HCT116 (cell line): ENCODE results near the gene TPRG1L.

Experiments
- CEBPB ChIP-seq: IDR thresholded peaks from 2 replicates; pipeline ENCODE4 v1.6.1; 2012; ENCODE audit warnings: low read depth
- CTCF ChIP-seq, 3 experiments: fragments of 200-600 bp in 1 of 3; sonication (generic) in 1 of 3; IDR thresholded peaks in 2 of 3; conservative IDR thresholded peaks in 1 of 3; 2 replicates each; pipeline ENCODE4 v1.5.1; 2012 to 2017; ENCODE audit warnings: low read depth in 2 of 3, low read length in 2 of 3, antibody characterized with exemption in 1 of 3, borderline replicate concordance in 1 of 3, control low read depth in 1 of 3, mild to moderate bottlenecking in 1 of 3, mixed read lengths in 1 of 3, mixed run types in 1 of 3, moderate library complexity in 1 of 3; ENCODE audit not compliant: insufficient read depth in 1 of 3
- EGR1 ChIP-seq: IDR thresholded peaks from 2 replicates; pipeline ENCODE4 v1.6.1; 2012; ENCODE audit warnings: low read depth
- ELF1 ChIP-seq: IDR thresholded peaks from 2 replicates; pipeline ENCODE4 v1.6.1; 2012; ENCODE audit warnings: low read depth, borderline replicate concordance
- EZH2 ChIP-seq: fragments of 200-600 bp; sonication (generic); IDR thresholded peaks from 2 replicates; pipeline ENCODE4 v1.6.1; 2017; ENCODE audit warnings: antibody characterized with exemption, mixed run types
- MAX ChIP-seq: IDR thresholded peaks from 2 replicates; pipeline ENCODE4 v1.6.1; 2012
- POLR2A ChIP-seq: IDR thresholded peaks from 2 replicates; pipeline ENCODE4 v1.7.0; 2011; ENCODE audit warnings: borderline replicate concordance; ENCODE audit not compliant: insufficient read depth, insufficient read length; ENCODE audit errors: extremely low read depth
- POLR2AphosphoS5 ChIP-seq: IDR thresholded peaks from 2 replicates; pipeline ENCODE4 v1.6.1; 2011; ENCODE audit warnings: mild to moderate bottlenecking, low read depth, low read length, moderate library complexity
- REST ChIP-seq: IDR thresholded peaks from 2 replicates; pipeline ENCODE4 v1.6.1; 2012; ENCODE audit warnings: low read depth
- SIN3A ChIP-seq: IDR thresholded peaks from 2 replicates; pipeline ENCODE4 v1.6.1; 2012; ENCODE audit warnings: low read depth
- SP1 ChIP-seq: IDR thresholded peaks from 2 replicates; pipeline ENCODE4 v1.6.1; 2012; ENCODE audit warnings: low read depth
- TCF7L2 ChIP-seq: IDR thresholded peaks from 2 replicates; pipeline ENCODE4 v1.7.0; 2011; ENCODE audit warnings: borderline replicate concordance, inconsistent platforms; ENCODE audit not compliant: insufficient read depth, insufficient read length; ENCODE audit errors: extremely low read depth
- ZFX ChIP-seq: fragments of 450-650 bp; IDR thresholded peaks from 2 replicates; pipeline ENCODE4 v1.6.1; 2017
- TF ChIP-seq, protein P1 (sequence below): IDR thresholded peaks from 2 replicates; pipeline ENCODE4 v1.6.1; 2012

- TF ChIP-seq CTCF (IDR thresholded peaks at IDR 0.05 in 2 of 3, conservative IDR thresholded peaks at IDR 0.05 in 1 of 3; ENCODE audit: borderline replicate concordance in 1 of 3, insufficient read depth in 1 of 3, low read depth in 2 of 3, low read length in 2 of 3), result no peak
- TF ChIP-seq POLR2A, result no peak
- TF ChIP-seq CEBPB, result no peak
- no peak for TF ChIP-seq EZH2
- TF ChIP-seq TCF7L2, result no peak
- TF ChIP-seq POLR2AphosphoS5, result no peak
- TF ChIP-seq, protein P1, sequence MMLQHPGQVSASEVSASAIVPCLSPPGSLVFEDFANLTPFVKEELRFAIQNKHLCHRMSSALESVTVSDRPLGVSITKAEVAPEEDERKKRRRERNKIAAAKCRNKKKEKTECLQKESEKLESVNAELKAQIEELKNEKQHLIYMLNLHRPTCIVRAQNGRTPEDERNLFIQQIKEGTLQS, result no peak
- no peak for TF ChIP-seq SP1
- TF ChIP-seq EGR1, result no peak
- TF ChIP-seq ZFX, result no peak
- no peak for TF ChIP-seq MAX
- TF ChIP-seq ELF1, result no peak
- TF ChIP-seq REST, result no peak
- no peak for TF ChIP-seq SIN3A
These were observed 8.0 kb upstream of the TPRG1L start for GRCh38 chr1:3616861-3617260.
